ENCODE results near the gene SLC29A2. TPM values are rescaled to one million over a fixed set of nuclear protein-coding genes. Genes with fewer than 3 reads are reported as not detected.

The SLC29A2 gene
- total and polyA plus RNA-seq, 3 donors from 2014 or later: 1.2 to 3.1 (median 1.6) TPM

DNA sequence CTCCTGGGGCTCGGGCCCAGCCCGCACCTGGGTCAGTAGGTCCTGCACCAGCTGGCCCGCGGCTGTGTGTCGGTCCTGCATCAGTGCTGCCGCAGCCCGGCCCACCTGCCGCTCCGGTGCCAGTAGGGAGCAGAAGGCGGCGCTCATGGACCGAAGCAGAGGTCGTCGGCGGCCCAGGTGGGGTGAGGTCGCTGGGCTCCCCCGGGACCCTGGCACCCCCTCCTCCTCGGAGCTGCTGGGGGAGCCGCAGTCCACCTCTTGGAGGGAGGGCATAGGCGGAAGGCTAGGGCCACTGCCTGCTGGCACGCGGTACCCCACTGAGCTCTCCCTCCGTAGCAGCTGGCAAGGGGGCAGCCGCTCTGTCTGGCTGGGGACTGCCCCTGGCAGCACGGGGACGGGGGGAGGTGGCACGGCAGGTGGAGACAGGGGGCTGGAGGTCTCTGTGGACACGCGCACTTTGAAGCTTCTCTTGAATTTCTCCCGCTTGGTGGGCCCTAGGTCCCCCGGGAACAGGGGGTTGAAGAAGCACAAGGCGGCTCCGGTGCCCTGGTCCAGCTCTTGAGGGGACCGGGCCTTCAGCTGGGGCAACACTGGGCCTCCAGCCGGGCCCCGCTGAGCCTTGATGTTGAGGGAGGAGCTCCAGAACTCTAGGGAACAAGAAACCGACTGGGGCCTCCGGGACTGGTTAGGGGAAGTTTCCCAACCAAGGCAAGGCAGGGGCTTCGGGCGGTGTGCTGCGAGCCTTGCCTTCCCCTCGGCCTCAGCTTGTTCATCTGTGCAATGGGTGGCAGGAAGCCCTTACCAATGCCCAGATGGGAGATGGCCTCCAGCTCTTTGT lies 36.7 kb downstream of the SLC29A2 start:
- DNase-seq: no peak
- H3K4me3 ChIP-seq: no peak overlapping the region
- H3K27ac ChIP-seq: no peak overlapping the region
- H3K4me1 ChIP-seq: peaks cover 14% of the 10 kb centered on the region
- TF ChIP-seq POLR2A (IDR thresholded peaks at IDR 0.05): no peak
- TF ChIP-seq, protein P1, sequence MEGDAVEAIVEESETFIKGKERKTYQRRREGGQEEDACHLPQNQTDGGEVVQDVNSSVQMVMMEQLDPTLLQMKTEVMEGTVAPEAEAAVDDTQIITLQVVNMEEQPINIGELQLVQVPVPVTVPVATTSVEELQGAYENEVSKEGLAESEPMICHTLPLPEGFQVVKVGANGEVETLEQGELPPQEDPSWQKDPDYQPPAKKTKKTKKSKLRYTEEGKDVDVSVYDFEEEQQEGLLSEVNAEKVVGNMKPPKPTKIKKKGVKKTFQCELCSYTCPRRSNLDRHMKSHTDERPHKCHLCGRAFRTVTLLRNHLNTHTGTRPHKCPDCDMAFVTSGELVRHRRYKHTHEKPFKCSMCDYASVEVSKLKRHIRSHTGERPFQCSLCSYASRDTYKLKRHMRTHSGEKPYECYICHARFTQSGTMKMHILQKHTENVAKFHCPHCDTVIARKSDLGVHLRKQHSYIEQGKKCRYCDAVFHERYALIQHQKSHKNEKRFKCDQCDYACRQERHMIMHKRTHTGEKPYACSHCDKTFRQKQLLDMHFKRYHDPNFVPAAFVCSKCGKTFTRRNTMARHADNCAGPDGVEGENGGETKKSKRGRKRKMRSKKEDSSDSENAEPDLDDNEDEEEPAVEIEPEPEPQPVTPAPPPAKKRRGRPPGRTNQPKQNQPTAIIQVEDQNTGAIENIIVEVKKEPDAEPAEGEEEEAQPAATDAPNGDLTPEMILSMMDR (IDR thresholded peaks at IDR 0.05): no peak
- H3K9me3 ChIP-seq: no peaks in the 10 kb centered on the region
- WGBS, 2 donors: 71 to 79% methylated on average over 13 to 27 of the region's 42 CpGs
- H3K36me3 ChIP-seq (ENCODE audit: low read depth, missing control alignments): no peaks in the 10 kb centered on the region
- no peaks in the 10 kb centered on the region for H3K27me3 ChIP-seq
- intact Hi-C loops (cut with DNase I; ENCODE audit: low total_unique reads): no loop called here

DNA sequence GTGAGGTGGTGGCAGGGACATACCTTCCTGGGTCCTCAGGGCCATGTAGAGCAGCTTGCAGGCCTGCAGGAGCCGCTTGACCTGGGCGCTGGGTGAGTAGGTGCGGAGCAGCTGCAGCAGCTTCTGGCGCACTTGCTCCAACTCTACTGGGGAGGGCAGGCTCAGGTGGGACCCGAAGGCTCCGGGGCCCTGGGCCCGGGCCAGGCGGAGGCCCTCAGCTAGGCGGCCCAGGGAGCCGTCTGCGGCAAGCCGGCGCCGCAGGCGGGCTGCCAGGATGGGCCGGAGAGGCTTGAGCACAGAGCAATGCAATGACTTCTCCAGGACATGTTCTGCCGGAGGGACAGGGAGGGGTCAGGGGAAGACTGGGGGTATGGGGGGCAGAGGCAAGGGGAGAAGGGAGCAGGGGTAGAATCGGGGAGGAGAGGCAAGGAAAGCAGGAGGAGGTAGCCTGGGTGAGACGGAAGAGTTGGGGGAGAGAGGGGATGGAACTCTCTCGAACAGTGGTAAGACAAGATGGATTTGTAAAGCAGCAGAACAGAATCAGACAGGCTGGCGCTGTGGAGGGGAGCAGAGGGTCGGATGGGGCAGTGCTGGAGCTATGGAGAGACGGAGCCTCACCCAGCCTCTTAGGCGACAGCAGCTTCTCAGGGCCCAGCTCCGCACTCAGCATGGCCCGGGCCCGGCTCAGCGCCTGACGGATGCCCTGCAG lies 37.5 kb downstream of the SLC29A2 start:
- TF ChIP-seq, protein P1 (IDR thresholded peaks at IDR 0.05): no peak
- TF ChIP-seq POLR2A (IDR thresholded peaks at IDR 0.05): no peak
- intact Hi-C loops (cut with DNase I; ENCODE audit: low total_unique reads): no loop called here
- Histone ChIP-seq H3K9me3 (no peaks in the 10 kb centered on the region), H3K36me3 (ENCODE audit: low read depth, missing control alignments) (no peaks in the 10 kb centered on the region), H3K4me1 (peaks cover 14% of the 10 kb centered on the region), H3K27me3 (no peaks in the 10 kb centered on the region), H3K27ac (no peak overlapping the region), H3K4me3 (no peak overlapping the region)
- WGBS, 2 donors: 91% methylated on average over 14 to 29 of the region's 29 CpGs
- no peak for DNase-seq

DNA sequence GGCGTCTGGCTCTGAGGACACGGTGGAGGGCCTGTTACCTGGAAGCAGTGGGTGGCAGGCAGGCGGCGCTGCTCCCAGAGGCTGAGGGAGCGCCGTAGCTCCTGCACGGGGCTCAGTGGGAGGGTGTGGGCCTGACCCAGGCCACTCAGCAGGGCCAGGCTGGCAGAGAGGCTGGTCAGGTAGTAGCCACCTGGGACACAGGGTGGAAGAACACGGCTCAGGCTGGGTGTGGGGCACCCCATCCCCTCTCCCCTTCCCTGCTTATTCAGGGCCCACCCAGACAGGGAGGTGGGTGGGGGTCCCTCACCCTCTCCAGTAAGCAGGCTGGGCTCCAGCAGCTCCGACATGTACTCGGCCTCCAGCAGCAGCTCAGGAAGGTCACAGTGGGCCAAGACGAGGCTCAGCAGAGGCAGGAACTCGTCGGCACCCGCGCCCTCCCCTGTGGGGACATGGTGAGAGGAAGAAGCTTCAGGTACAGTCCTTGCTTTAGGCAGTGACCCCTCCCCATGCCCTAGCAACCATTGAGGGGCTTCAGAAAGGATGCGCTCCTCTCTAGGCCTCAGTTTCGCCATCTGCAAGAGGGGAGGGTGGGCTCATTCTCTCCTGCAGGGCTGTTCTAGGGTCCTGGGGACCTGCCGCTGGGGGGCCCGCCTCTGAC lies 38.2 kb downstream of the SLC29A2 start:
- Histone ChIP-seq H3K9me3 (no peaks in the 10 kb centered on the region), H3K4me3 (no peak overlapping the region), H3K4me1 (peaks cover 18% of the 10 kb centered on the region), H3K36me3 (ENCODE audit: low read depth, missing control alignments) (no peaks in the 10 kb centered on the region), H3K27ac (no peak overlapping the region), H3K27me3 (no peaks in the 10 kb centered on the region)
- no peak for DNase-seq
- 91 to 92% methylated on average over 6 to 17 of the region's 19 CpGs for WGBS, 2 donors
- intact Hi-C loops (cut with DNase I; ENCODE audit: low total_unique reads): no loop called here
- TF ChIP-seq, protein P1 (IDR thresholded peaks at IDR 0.05): no peak
- TF ChIP-seq POLR2A (IDR thresholded peaks at IDR 0.05): no peak

DNA sequence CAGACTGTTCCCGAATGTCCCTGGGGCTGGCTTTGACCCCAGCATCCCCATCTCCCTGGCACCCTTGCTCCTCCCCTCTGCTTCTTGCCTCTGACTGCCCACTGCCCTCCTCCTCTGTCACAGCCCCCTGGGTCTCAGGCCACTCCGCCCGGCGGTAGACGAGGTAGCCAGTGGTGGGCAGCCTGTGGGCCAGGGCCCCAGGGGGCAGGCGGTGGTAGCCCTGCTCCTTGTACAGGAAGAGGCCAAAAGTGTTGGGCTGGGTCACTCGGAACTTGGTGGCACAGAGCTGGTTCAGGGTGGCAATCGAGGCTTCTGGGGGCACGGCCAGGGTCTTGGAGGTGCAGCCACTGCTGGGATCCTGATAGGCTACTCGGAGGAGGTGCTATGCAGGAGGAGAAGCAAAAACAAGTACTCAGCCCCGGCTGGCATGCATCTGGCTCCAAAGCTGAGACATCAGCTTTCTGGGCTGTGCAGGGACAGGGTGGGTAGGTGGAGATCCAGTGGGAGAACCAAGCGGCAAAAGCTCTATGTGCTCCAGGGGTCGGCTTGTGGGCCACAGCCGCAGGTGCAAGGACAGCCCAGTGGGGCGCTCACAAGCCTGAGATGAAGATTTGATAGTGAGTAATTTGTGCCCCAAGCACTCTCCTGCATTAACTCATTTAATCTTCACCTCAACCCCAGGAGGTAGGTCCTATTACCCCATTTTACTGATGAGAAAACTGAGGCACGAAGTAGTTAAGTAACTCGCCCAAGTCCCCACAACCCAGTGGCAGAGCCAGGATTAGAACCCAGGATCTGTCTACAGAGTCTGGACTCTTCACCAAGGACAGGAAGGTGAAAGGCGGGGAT lies 39.0 kb downstream of the SLC29A2 start:
- Histone ChIP-seq H3K4me1 (peaks cover 26% of the 10 kb centered on the region), H3K27me3 (no peaks in the 10 kb centered on the region), H3K36me3 (ENCODE audit: low read depth, missing control alignments) (no peaks in the 10 kb centered on the region), H3K4me3 (no peak overlapping the region), H3K9me3 (no peaks in the 10 kb centered on the region), H3K27ac (no peak overlapping the region)
- TF ChIP-seq, protein P1 (IDR thresholded peaks at IDR 0.05): no peak
- TF ChIP-seq POLR2A (IDR thresholded peaks at IDR 0.05): no peak
- no peak for DNase-seq
- intact Hi-C loops (cut with DNase I; ENCODE audit: low total_unique reads): no loop called here
- 78 to 83% methylated on average over 15 to 18 of the region's 18 CpGs for WGBS, 2 donors
